NOMO-1 (cell line): ENCODE measurements around the gene LCOR.

Experiments
- DNase-seq, 2 experiments: peaks; one replicate each; lab custom pipeline; 2025; ENCODE audit not compliant: unreplicated experiment in 2 of 2; lab: John Stamatoyannopoulos, UW

LCOR gene

GRCh38 chr10:96982149-96982930 is 150.2 kb downstream of the LCOR start:
- DNase-seq = no peak

GRCh38 chr10:96984541-96985131 is 152.5 kb downstream of the LCOR start:
- DNase-seq = no peak

- no peak for DNase-seq
These were observed 154.2 kb downstream of the LCOR start for GRCh38 chr10:96986200-96986856.

GRCh38 chr10:96987141-96987841 is 155.2 kb downstream of the LCOR start:
- no peak for DNase-seq

DNA sequence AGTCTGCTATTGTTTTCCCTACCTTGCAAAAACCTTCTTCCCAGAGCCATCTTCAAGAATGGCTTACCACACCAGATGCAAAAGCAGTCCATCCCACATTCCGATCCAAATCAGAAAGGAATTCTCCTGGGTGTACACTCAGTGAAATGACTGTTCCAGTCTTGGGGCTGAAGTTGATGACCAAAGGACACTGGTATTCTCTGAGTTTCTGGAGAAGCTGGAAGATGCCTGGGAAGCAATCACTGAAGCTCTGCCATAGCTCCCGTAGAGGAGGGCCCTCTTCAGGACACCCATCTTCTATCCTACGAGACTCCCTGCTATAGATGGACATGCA is 155.7 kb downstream of the LCOR start:
- no peak for DNase-seq

DNA sequence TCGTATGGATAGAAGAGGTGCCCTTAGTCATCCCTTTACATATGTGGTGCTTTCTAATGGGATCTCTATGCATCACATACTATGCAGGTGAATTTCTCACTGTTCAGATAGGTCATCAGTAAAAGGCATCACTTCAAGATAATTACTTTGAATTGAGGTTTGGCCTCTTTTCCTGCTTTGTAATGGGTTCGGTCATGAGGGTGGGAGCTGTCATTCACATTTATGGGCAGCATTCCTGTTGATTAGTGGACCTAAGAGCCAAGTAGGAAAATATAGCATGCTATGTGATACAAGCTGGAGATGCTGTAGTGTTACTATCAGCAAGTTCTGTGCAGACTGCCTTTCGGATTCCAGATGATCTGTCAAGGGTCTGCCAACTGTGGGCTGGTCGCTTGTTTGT is 156.3 kb downstream of the LCOR start:
- DNase-seq = no peak

- no peak for DNase-seq
These were observed 159.3 kb downstream of the LCOR start for GRCh38 chr10:96991313-96991841.

- no peak for DNase-seq
These were observed 160.6 kb downstream of the LCOR start for GRCh38 chr10:96992721-96993120.

- DNase-seq = no peak
These were observed 163.8 kb downstream of the LCOR start for GRCh38 chr10:96995851-96996250.

DNA sequence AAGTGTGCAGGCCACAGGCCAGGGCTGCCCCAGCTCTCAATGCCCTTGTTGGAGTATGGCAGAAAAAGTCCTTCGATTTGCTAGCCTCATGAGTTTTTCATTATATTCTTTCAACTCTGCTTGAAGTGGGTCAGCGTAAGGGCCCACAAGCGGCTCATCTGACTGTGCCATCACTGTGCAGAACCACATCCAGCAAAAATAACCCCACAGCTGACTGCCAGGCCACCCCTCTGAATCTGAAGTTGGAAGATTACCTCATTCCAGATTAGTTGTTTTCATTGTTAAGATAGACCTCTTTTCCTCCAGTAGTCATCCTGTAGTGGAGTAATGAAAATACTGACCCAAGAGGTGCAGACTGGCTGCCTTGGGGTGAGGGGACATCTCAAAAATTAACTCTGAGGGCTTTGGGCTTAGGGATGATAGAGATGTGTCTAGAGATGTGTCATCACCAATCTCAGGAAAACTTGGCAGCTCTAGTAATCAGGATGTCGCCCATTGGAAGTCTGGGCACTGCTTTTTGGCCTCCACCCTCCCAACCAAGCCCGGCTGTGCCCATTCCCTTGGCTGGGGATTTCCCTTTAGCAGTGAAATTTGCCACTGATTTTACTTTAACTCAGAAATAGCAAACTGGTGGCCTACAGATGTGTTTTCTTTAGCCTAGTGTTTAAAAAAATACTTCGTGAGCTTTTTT is 164.3 kb downstream of the LCOR start:
- DNase-seq = no peak

DNA sequence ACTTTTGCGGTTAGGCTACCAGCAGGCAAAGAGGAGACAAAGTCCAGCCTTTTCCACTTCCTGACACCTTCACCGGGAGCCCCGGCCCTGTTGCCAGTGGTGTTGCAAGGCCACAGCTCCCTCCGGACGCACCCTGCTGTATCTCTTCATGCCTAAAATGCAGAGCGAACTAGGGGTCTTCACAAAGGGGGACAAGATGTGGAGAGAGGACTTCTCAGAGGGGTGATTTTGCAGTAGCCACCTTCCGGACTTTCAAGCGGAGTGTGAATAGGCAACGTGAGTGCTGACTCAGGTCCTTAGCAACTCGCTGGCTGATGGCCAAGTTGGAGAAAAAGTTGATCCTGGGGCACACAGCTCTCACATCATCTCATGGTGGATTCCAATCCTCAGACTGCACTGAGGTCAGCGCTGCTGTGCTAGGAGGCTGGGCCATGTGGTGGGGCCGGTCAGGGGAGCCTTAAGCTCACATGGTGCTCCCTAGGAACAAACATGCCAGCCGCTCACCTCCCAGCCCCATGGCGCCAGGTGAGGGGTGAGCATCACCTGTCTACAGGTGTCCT is 166.3 kb downstream of the LCOR start:
- no peak for DNase-seq

GRCh38 chr10:96999337-96999736 is 167.2 kb downstream of the LCOR start:
- no peak for DNase-seq

DNA sequence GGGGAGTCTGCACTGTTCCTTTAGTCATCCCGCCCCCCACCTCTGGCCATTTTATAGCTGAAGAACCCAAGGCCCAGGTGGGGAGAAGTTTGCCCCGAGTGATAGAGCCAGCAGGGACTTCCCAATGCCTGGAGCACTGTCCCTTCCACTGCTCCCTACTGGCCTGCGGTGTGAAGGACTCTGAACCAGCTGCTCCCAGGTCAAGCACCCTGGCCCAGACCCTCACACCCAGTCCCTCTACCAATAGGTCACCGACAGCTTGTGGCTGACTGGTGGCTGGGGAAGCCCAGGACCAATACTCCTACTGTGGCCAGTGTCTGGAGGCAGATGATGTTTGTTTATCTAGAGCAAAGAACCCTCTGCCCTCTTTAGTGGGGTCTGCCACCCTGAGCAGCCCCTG is 167.9 kb downstream of the LCOR start:
- DNase-seq = no peak

- no peak for DNase-seq
These were observed 168.5 kb downstream of the LCOR start for GRCh38 chr10:97000487-97001182.

GRCh38 chr10:97001183-97001991 is 169.3 kb downstream of the LCOR start:
- no peak for DNase-seq

- no peak for DNase-seq
These were observed 170.6 kb downstream of the LCOR start for GRCh38 chr10:97002670-97003069.

DNA sequence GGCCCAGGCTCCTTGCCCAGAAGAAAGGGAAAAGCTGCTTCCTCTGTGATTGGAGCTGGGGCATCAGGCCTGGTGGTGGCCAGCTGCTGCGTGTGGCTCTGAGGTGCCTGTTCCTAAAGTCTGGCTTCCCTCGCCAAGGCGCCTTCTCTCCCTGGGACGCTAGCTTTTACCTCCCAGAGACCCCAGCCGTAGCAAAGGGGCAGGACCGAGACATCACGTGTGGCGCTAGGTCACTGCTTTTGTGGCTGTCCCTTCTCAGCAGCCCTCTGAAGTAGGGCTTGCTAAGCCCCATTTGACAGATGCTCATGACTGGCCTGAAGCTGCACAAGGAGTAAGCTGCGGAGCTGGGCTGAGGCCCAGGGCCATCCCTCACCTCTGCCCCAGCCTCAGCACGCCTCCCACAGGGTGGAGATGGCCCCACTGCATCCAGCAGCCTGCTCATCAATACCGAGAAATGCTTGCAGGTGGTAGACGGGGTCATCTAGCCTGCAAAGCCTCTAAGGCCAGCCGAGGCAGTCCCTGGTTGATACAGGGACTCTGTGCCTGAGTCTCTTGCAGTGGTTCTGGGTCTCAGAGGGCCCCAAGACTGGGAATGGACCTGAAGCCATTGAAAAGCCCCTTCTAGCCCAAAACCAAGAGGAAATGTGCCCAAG is 171.2 kb downstream of the LCOR start:
- DNase-seq = no peak

DNA sequence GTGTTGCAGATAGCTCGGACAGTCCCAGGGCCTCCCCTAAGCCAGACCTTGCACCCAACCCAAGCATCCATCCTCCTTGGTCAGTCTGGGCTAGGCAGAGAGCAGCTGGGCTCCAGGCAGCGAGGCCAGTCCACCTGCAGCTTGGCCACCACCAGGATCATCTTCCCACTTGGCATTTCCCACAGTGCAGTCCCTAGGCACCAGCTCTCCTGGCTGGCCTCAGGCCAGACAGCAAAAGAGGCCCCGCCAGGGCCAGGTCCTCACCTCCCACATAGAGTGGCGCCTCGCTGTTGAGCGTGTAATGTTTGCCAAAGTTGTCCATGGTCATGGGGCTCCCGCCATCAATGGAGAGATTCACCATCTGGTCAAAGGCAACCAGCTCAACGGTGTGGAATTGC is 171.7 kb downstream of the LCOR start:
- no peak for DNase-seq

DNA sequence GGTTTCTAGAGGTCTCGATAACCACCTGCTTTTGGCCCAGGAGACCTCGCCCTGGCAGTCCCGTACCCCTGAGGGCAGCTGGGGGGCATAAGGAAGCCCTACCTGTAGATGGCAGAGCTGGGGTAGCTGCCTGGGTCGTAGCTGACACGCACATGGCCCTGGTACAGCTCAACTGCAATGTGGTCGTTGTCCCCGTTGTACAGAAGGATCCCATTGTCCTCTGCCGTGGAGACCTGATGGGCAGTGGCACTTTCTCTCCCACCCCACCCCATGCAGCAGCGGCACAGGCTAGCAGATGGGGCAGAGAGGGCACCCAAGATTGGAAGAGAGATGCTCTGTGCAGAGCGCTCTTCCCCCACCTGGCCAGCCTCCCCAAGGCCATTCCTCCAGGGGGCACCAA is 172.5 kb downstream of the LCOR start:
- no peak for DNase-seq
